T-helper 2 cell treated with Interferon-gamma antibody and Interleukin-4, amounts not matched to agents 5 μg/mL and 100 μg/mL, for 36 hours (primary cell): ENCODE results near the gene INO80E.

Experiments used
- DNase-seq: peaks from one replicate; pipeline ENCODE4 v3.0.0; 2021; ENCODE audit warnings: low spot score
- H3K27ac Mint-ChIP-seq: one replicate; pipeline ENCODE4 v1.8.0; 2021; ENCODE audit warnings: mild to moderate bottlenecking, mixed read lengths
- H3K27me3 Mint-ChIP-seq: one replicate; pipeline ENCODE4 v1.8.0; 2021; ENCODE audit warnings: low read depth, mixed read lengths
- H3K36me3 Mint-ChIP-seq: one replicate; pipeline ENCODE4 v1.8.0; 2021; ENCODE audit warnings: low read depth, mixed read lengths
- H3K4me1 Mint-ChIP-seq: one replicate; pipeline ENCODE4 v1.8.0; 2021; ENCODE audit warnings: low read depth, mixed read lengths
- H3K4me3 Mint-ChIP-seq: one replicate; pipeline ENCODE4 v1.8.0; 2022; ENCODE audit warnings: mild to moderate bottlenecking, moderate library complexity, mixed read lengths
- H3K9me3 Mint-ChIP-seq: one replicate; pipeline ENCODE4 v1.8.0; 2021; ENCODE audit warnings: mixed read lengths

Gene INO80E

GRCh38 chr16:29992344-29992967, 3.6 kb upstream of the INO80E start:
- Mint-ChIP-seq H3K9me3 (no peaks in the 10 kb centered on the region), H3K4me3 (peak overlapping the region; percentile 38), H3K36me3 (peaks cover 47% of the 10 kb centered on the region), H3K27ac (peak overlapping the region; percentile 60), H3K27me3 (no peaks in the 10 kb centered on the region), H3K4me1 (peaks cover 20% of the 10 kb centered on the region)
- no peak for DNase-seq

- Mint-ChIP-seq H3K4me3 (no peak overlapping the region), H3K9me3 (no peaks in the 10 kb centered on the region), H3K27ac (no peak overlapping the region), H3K27me3 (no peaks in the 10 kb centered on the region), H3K36me3 (peaks cover 49% of the 10 kb centered on the region), H3K4me1 (peaks cover 20% of the 10 kb centered on the region)
- no peak for DNase-seq
These were observed 2.7 kb upstream of the INO80E start for GRCh38 chr16:29993191-29993902.

GRCh38 chr16:29993903-29994599, 2.0 kb upstream of the INO80E start:
- Mint-ChIP-seq H3K27me3 (no peaks in the 10 kb centered on the region), H3K27ac (peak overlapping the region; percentile 98), H3K36me3 (peaks cover 49% of the 10 kb centered on the region), H3K9me3 (no peaks in the 10 kb centered on the region), H3K4me1 (peaks cover 18% of the 10 kb centered on the region), H3K4me3 (peak overlapping the region; percentile 99)
- DNase-seq = no peak

GRCh38 chr16:29994600-29995323, 1.3 kb upstream of the INO80E start:
- no peaks in the 10 kb centered on the region for H3K27me3 Mint-ChIP-seq
- DNase-seq = no peak
- H3K27ac Mint-ChIP-seq = peak overlapping the region; percentile 98
- H3K36me3 Mint-ChIP-seq = peaks cover 49% of the 10 kb centered on the region
- H3K4me1 Mint-ChIP-seq = peaks cover 17% of the 10 kb centered on the region
- no peaks in the 10 kb centered on the region for H3K9me3 Mint-ChIP-seq
- H3K4me3 Mint-ChIP-seq = peak overlapping the region; percentile 99

- H3K27me3 Mint-ChIP-seq = no peaks in the 10 kb centered on the region
- DNase-seq = peak; percentile 89
- peaks cover 17% of the 10 kb centered on the region for H3K4me1 Mint-ChIP-seq
- H3K36me3 Mint-ChIP-seq = peaks cover 46% of the 10 kb centered on the region
- H3K27ac Mint-ChIP-seq = peak within 1 kb of the TSS; percentile 98
- H3K4me3 Mint-ChIP-seq = peak within 1 kb of the TSS; percentile 99
- no peaks in the 10 kb centered on the region for H3K9me3 Mint-ChIP-seq
These were observed 624 bp upstream of the INO80E start, which contains the start of gene HIRIP3 for GRCh38 chr16:29995324-29995910. HIRIP3 (minus strand) TSS chr16:29995617; CDS start chr16:29995605, 12 bp downstream.

GRCh38 chr16:29996766-29997250, 767 bp downstream of the INO80E start:
- H3K4me3 Mint-ChIP-seq = peak overlapping the region; percentile 99
- peaks cover 46% of the 10 kb centered on the region for H3K36me3 Mint-ChIP-seq
- no peaks in the 10 kb centered on the region for H3K9me3 Mint-ChIP-seq
- peaks cover 17% of the 10 kb centered on the region for H3K4me1 Mint-ChIP-seq
- H3K27ac Mint-ChIP-seq = peak overlapping the region; percentile 98
- no peaks in the 10 kb centered on the region for H3K27me3 Mint-ChIP-seq
- DNase-seq = no peak

GRCh38 chr16:29999605-30000004, 3.6 kb downstream of the INO80E start:
- Mint-ChIP-seq H3K27ac (peak overlapping the region; percentile 3), H3K9me3 (no peaks in the 10 kb centered on the region), H3K36me3 (peaks cover 44% of the 10 kb centered on the region), H3K4me1 (peaks cover 8% of the 10 kb centered on the region), H3K4me3 (no peak overlapping the region), H3K27me3 (no peaks in the 10 kb centered on the region)
- DNase-seq = no peak

- H3K9me3 Mint-ChIP-seq = no peaks in the 10 kb centered on the region
- peaks cover 41% of the 10 kb centered on the region for H3K36me3 Mint-ChIP-seq
- H3K4me3 Mint-ChIP-seq = no peak overlapping the region
- no peak overlapping the region for H3K27ac Mint-ChIP-seq
- peaks cover 5% of the 10 kb centered on the region for H3K4me1 Mint-ChIP-seq
- no peaks in the 10 kb centered on the region for H3K27me3 Mint-ChIP-seq
- no peak for DNase-seq
These were observed 4.9 kb downstream of the INO80E start for GRCh38 chr16:30000735-30001631.

- Mint-ChIP-seq H3K4me1 (no peaks in the 10 kb centered on the region), H3K9me3 (no peaks in the 10 kb centered on the region), H3K36me3 (peaks cover 33% of the 10 kb centered on the region), H3K4me3 (no peak overlapping the region), H3K27ac (no peak overlapping the region), H3K27me3 (no peaks in the 10 kb centered on the region)
- no peak for DNase-seq
These were observed 6.7 kb downstream of the INO80E start for GRCh38 chr16:30002614-30003346.

GRCh38 chr16:30003670-30004423, 7.8 kb downstream of the INO80E start:
- no peak for DNase-seq
- Mint-ChIP-seq H3K4me3 (no peak overlapping the region), H3K36me3 (peaks cover 26% of the 10 kb centered on the region), H3K27me3 (peaks cover 3% of the 10 kb centered on the region), H3K9me3 (no peaks in the 10 kb centered on the region), H3K4me1 (no peaks in the 10 kb centered on the region), H3K27ac (peak overlapping the region; percentile 4)

- no peak for DNase-seq
These were observed 8.4 kb downstream of the INO80E start for GRCh38 chr16:30004424-30004776.

GRCh38 chr16:30004811-30005242, 8.8 kb downstream of the INO80E start:
- Mint-ChIP-seq H3K27me3 (peaks cover 8% of the 10 kb centered on the region), H3K9me3 (no peaks in the 10 kb centered on the region), H3K4me1 (no peaks in the 10 kb centered on the region), H3K36me3 (peaks cover 18% of the 10 kb centered on the region), H3K4me3 (no peak overlapping the region), H3K27ac (no peak overlapping the region)
- DNase-seq = no peak

More at GRCh38 chr16:30004424-30004776, 8.4 kb downstream of the INO80E start:
- no peaks in the 10 kb centered on the region for H3K9me3 Mint-ChIP-seq
- H3K27ac Mint-ChIP-seq = no peak overlapping the region
- peaks cover 22% of the 10 kb centered on the region for H3K36me3 Mint-ChIP-seq
- no peak overlapping the region for H3K4me3 Mint-ChIP-seq
- peaks cover 7% of the 10 kb centered on the region for H3K27me3 Mint-ChIP-seq
- no peaks in the 10 kb centered on the region for H3K4me1 Mint-ChIP-seq
